BE2C (cell line): ENCODE measurements around the gene ADAMTS18.

ENCODE experiments used
- DNase-seq: peaks from one replicate; pipeline ENCODE4 v3.0.0-alpha.2; 2020
- H3K27me3 ChIP-seq: fragments of 250-450 bp; sonication (Bioruptor Pico); 2 replicates; pipeline ENCODE4 v1.5.1; 2020; ENCODE audit warnings: mild to moderate bottlenecking
- H3K36me3 ChIP-seq: fragments of 250-450 bp; sonication (Bioruptor Pico); 2 replicates; pipeline ENCODE4 v1.5.1; 2020; ENCODE audit warnings: mild to moderate bottlenecking
- H3K4me1 ChIP-seq: fragments of 250-450 bp; sonication (Bioruptor Pico); 2 replicates; pipeline ENCODE4 v1.5.1; 2020
- H3K4me3 ChIP-seq: 2 replicates; pipeline ENCODE4 v1.5.1; 2011; ENCODE audit warnings: low read depth, low read length
- H3K9me3 ChIP-seq: fragments of 250-450 bp; sonication (Bioruptor Pico); 2 replicates; pipeline ENCODE4 v1.5.1; 2020
- TF ChIP-seq, protein P1 (sequence below): IDR thresholded peaks from 2 replicates; pipeline ENCODE4 v1.5.1; 2012; ENCODE audit warnings: mild to moderate bottlenecking, low read depth, low read length

ADAMTS18 gene

GRCh38 chr16:77324729-77325128 is 110.1 kb downstream of the ADAMTS18 start:
- Histone ChIP-seq H3K4me3 (no peak overlapping the region), H3K27me3 (no peaks in the 10 kb centered on the region), H3K36me3 (no peaks in the 10 kb centered on the region), H3K9me3 (no peaks in the 10 kb centered on the region), H3K4me1 (no peaks in the 10 kb centered on the region)
- TF ChIP-seq, protein P1, sequence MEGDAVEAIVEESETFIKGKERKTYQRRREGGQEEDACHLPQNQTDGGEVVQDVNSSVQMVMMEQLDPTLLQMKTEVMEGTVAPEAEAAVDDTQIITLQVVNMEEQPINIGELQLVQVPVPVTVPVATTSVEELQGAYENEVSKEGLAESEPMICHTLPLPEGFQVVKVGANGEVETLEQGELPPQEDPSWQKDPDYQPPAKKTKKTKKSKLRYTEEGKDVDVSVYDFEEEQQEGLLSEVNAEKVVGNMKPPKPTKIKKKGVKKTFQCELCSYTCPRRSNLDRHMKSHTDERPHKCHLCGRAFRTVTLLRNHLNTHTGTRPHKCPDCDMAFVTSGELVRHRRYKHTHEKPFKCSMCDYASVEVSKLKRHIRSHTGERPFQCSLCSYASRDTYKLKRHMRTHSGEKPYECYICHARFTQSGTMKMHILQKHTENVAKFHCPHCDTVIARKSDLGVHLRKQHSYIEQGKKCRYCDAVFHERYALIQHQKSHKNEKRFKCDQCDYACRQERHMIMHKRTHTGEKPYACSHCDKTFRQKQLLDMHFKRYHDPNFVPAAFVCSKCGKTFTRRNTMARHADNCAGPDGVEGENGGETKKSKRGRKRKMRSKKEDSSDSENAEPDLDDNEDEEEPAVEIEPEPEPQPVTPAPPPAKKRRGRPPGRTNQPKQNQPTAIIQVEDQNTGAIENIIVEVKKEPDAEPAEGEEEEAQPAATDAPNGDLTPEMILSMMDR: no peak
- no peak for DNase-seq

DNA sequence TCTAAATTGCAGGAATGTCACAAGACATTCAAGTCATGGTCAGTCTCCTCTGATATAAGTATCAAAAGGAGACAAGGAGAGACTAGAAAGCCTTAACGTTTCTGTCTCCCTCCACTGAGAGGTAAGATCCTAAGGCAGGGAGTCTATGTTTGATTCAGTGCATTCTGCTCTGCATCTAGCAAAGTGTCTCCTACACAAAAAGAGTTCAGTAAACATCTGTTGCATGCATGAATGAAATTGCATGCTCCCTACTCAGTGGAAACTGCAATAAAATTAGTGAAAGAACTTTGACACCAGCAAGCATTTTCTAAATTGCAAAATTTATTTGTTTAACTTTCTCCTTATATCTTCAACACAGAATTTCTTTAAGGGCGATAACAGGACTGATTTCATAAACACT is 111.1 kb downstream of the ADAMTS18 start:
- TF ChIP-seq, protein P1: no peak
- Histone ChIP-seq H3K4me1 (no peaks in the 10 kb centered on the region), H3K27me3 (no peaks in the 10 kb centered on the region), H3K4me3 (no peak overlapping the region), H3K36me3 (no peaks in the 10 kb centered on the region), H3K9me3 (no peaks in the 10 kb centered on the region)
- no peak for DNase-seq

DNA sequence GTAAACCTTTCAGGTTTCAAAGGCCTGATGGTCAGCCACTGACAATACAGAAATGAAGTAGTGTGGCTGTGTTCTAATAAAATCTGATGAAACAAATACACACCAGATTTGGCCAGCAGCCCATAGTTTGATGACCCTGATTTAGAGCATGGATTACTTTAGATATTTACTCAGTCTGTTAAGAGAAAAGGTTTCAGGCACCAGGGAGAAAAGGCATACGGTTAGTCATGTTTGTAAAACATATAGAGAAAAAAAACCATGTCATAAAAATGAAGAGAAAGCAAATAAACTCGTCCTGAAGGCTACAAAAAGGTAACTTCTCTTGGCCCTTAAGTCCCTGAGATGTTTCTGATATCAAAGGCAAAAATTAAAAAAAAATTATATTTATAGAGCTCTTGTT is 112.1 kb downstream of the ADAMTS18 start:
- Histone ChIP-seq H3K36me3 (no peaks in the 10 kb centered on the region), H3K9me3 (no peaks in the 10 kb centered on the region), H3K27me3 (no peaks in the 10 kb centered on the region), H3K4me1 (no peaks in the 10 kb centered on the region), H3K4me3 (no peak overlapping the region)
- no peak for DNase-seq
- TF ChIP-seq, protein P1: no peak

DNA sequence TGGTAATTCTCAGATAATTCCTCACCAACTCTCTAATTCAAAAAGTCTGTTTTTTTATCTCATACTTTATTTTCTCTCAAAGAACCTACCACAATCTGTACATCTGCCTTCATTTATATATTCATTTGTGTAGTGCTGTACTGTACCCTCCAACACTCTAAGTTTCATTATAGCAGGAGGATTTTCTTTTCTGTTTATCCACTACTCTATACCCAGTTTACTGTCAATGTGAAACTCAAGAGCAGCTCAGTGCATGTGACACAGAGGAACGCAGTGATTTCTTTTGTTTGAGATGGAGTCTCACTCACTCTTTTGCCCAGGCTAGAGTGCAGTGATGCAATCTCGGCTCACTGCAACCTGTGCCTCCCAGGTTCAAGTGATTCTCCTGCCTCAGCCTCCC is 117.8 kb downstream of the ADAMTS18 start:
- Histone ChIP-seq H3K27me3 (no peaks in the 10 kb centered on the region), H3K4me1 (no peaks in the 10 kb centered on the region), H3K36me3 (no peaks in the 10 kb centered on the region), H3K9me3 (no peaks in the 10 kb centered on the region), H3K4me3 (no peak overlapping the region)
- TF ChIP-seq, protein P1: no peak
- no peak for DNase-seq

DNA sequence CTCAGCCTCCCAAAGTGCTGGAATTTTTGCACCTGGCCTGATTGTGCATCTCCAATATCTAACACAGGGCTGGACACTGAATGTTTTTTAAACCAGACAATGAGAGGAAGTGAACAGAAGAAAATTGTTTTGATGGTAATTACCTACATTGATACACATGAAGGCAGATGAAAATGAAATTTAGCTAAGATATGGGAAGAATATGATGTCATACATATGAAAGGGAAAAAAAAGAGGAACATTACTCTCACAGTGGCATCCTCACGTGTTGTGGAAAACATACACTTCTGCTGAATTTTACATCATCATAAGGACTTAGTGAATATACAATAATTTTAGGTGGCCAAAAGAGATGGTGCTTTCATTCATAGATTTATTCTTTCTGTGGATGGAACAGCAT is 124.0 kb downstream of the ADAMTS18 start:
- Histone ChIP-seq H3K4me3 (no peak overlapping the region), H3K4me1 (no peaks in the 10 kb centered on the region), H3K9me3 (no peaks in the 10 kb centered on the region), H3K36me3 (no peaks in the 10 kb centered on the region), H3K27me3 (no peaks in the 10 kb centered on the region)
- TF ChIP-seq, protein P1: no peak
- no peak for DNase-seq

DNA sequence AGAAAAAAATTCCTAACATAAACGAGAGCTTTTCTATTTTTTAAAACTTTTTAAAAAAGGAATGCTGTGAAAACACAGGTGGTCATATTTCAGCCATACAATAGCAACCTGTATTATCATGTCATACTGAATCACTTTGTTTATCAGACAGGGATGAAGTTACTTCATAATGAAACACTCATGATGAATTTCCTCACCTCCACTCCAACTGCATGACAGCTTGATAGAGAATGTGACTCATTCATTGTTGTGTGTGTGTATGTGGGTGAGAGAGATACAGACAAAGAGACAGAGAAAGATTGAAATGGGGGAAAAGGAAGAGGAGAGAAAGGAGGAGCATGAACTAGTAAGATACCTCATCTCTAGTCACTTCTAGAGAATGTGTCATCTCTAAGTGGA is 126.7 kb downstream of the ADAMTS18 start:
- no peaks in the 10 kb centered on the region for H3K4me1 ChIP-seq
- H3K27me3 ChIP-seq: no peaks in the 10 kb centered on the region
- TF ChIP-seq, protein P1: no peak
- H3K4me3 ChIP-seq: no peak overlapping the region
- no peaks in the 10 kb centered on the region for H3K9me3 ChIP-seq
- no peaks in the 10 kb centered on the region for H3K36me3 ChIP-seq
- DNase-seq: no peak
